PFSK-1 (cell line): ENCODE data around the gene CFAP61.

Source experiments
- FOXP2 ChIP-seq: optimal IDR thresholded peaks from 2 replicates; pipeline ENCODE3; 2011; ENCODE audit warnings: borderline replicate concordance, control low read depth, inconsistent platforms; ENCODE audit not compliant: insufficient read depth; ENCODE audit errors: extremely low read length, extremely low read depth
- POLR2AphosphoS5 ChIP-seq: IDR thresholded peaks from 2 replicates; pipeline ENCODE4 v1.6.1; 2012; ENCODE audit warnings: low read depth, mild to moderate bottlenecking, control low read depth, low read length, moderate library complexity
- SIN3A ChIP-seq: IDR thresholded peaks from 2 replicates; pipeline ENCODE4 v1.6.1; 2012; ENCODE audit warnings: mild to moderate bottlenecking, low read length, moderate library complexity, borderline replicate concordance; ENCODE audit not compliant: insufficient read depth
- TAF1 ChIP-seq: IDR thresholded peaks from 2 replicates; pipeline ENCODE4 v1.6.1; 2012; ENCODE audit warnings: low read length, control low read depth, borderline replicate concordance; ENCODE audit not compliant: insufficient read depth
- TF ChIP-seq, protein P1 (sequence below), 2 experiments: IDR thresholded peaks; 2 replicates each; pipeline versions ENCODE4 v1.6.1 to v1.8.0; 2011 to 2012; ENCODE audit warnings: low read depth in 2 of 2, low read length in 2 of 2, control low read depth in 1 of 2, inconsistent platforms in 1 of 2, mild to moderate bottlenecking in 1 of 2, moderate library complexity in 1 of 2; ENCODE audit not compliant: insufficient read depth in 1 of 2

The CFAP61 gene

GRCh38 chr20:20266552-20266951 is 214.2 kb downstream of the CFAP61 start:
- TF ChIP-seq TAF1, result no peak
- TF ChIP-seq SIN3A, result no peak
- TF ChIP-seq, protein P1, sequence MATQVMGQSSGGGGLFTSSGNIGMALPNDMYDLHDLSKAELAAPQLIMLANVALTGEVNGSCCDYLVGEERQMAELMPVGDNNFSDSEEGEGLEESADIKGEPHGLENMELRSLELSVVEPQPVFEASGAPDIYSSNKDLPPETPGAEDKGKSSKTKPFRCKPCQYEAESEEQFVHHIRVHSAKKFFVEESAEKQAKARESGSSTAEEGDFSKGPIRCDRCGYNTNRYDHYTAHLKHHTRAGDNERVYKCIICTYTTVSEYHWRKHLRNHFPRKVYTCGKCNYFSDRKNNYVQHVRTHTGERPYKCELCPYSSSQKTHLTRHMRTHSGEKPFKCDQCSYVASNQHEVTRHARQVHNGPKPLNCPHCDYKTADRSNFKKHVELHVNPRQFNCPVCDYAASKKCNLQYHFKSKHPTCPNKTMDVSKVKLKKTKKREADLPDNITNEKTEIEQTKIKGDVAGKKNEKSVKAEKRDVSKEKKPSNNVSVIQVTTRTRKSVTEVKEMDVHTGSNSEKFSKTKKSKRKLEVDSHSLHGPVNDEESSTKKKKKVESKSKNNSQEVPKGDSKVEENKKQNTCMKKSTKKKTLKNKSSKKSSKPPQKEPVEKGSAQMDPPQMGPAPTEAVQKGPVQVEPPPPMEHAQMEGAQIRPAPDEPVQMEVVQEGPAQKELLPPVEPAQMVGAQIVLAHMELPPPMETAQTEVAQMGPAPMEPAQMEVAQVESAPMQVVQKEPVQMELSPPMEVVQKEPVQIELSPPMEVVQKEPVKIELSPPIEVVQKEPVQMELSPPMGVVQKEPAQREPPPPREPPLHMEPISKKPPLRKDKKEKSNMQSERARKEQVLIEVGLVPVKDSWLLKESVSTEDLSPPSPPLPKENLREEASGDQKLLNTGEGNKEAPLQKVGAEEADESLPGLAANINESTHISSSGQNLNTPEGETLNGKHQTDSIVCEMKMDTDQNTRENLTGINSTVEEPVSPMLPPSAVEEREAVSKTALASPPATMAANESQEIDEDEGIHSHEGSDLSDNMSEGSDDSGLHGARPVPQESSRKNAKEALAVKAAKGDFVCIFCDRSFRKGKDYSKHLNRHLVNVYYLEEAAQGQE (IDR thresholded peaks at IDR 0.05; ENCODE audit: insufficient read depth in 1 of 2, low read depth in 2 of 2, low read length in 2 of 2), result no peak
- TF ChIP-seq FOXP2, result no peak
- TF ChIP-seq POLR2AphosphoS5, result no peak

- TF ChIP-seq FOXP2, result no peak
- TF ChIP-seq, protein P1 (IDR thresholded peaks at IDR 0.05; ENCODE audit: insufficient read depth in 1 of 2, low read depth in 2 of 2, low read length in 2 of 2), result no peak
- TF ChIP-seq SIN3A, result no peak
- no peak for TF ChIP-seq TAF1
- no peak for TF ChIP-seq POLR2AphosphoS5
Observed at GRCh38 chr20:20267685-20268370, 215.5 kb downstream of the CFAP61 start.

DNA sequence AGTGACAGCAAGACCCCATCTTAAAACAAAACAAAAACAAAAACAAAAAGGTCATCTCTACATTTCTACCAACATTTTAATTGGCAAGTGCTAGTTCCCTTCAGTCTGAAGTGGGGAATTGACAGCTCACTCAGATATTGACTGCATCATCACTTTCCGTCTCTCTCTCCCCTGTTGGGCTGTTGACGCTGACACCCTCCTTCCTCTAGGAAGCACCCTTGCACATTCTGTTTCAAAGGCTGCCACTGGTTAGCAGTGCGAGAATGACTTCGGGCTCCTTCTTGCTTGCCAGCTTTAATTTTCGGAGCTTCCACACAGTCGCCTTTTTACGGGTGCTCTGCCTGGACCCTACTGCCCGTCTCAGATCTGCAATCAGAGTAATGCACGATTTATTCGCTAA is 218.9 kb downstream of the CFAP61 start:
- TF ChIP-seq POLR2AphosphoS5 (no peak), FOXP2 (no peak), SIN3A (no peak), TAF1 (no peak)
- TF ChIP-seq, protein P1 (IDR thresholded peaks at IDR 0.05; ENCODE audit: insufficient read depth in 1 of 2, low read depth in 2 of 2, low read length in 2 of 2), result no peak

DNA sequence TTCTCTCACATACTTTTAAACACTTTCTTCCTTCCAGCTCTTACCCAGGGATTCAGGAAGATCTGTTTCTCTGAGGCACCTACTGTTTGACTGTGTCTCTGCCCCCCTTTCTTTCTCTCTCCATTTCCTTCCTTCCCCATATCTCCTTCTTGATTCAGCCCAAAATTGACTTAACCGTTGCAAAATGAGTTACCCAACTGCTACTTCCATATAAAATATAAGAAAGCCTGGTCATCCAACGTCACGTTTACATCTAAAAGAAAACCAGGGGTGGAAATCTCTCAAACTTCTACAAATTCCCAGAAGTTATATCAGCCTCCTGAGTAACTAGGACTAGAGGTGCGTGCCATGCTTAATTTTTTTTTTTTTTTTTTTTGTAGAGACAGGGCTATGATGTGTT is 220.4 kb downstream of the CFAP61 start:
- TF ChIP-seq POLR2AphosphoS5 (no peak), SIN3A (no peak)
- TF ChIP-seq, protein P1 (IDR thresholded peaks at IDR 0.05; ENCODE audit: insufficient read depth in 1 of 2, low read depth in 2 of 2, low read length in 2 of 2), result no peak

DNA sequence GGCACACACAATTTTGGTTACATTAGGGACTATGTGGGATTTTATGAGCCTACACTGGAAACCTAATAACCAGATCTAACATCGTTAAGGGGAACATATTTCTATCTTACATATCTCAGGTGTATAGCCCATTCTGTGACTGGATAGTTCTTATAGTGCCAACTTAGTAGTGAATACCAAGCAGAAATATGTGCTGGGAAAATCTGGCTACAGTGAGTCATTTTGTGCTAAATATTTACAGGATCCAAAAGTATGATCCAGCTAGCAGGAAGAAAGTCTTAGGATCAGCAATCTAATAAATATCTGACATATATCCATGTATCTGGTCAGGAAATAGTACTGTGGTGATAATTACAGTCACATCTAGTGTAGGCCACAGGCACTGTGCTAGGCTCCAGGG is 221.0 kb downstream of the CFAP61 start:
- TF ChIP-seq, protein P1 (IDR thresholded peaks at IDR 0.05; ENCODE audit: insufficient read depth in 1 of 2, low read depth in 2 of 2, low read length in 2 of 2), result no peak
- TF ChIP-seq POLR2AphosphoS5, result no peak
- no peak for TF ChIP-seq SIN3A
- TF ChIP-seq TAF1, result no peak
- no peak for TF ChIP-seq FOXP2
